Skeletal muscle tissue (tissue), 4 donors: ENCODE data around the gene SGCE. TPM values are rescaled to one million over a fixed set of nuclear protein-coding genes. Genes with fewer than 3 reads are reported as not detected.
A peak's percentile ranks its signal among the peaks of the same experiment; 100 is the strongest.
"Not testable (repeated sequence)": the region's sequence is repeated elsewhere in the genome, so short reads cannot be mapped to it uniquely, and the experiment has no call there.

Experiments
- H3K27ac ChIP-seq: one replicate; pipeline ENCODE4 v1.7.0; 2013; ENCODE audit warnings: mild to moderate bottlenecking, low read depth, low read length, inconsistent platforms
- H3K27me3 ChIP-seq, 3 donors: one replicate each; pipeline ENCODE4 v1.7.0; 2013; ENCODE audit warnings: low read length in 3 of 3; ENCODE audit not compliant: control insufficient read depth in 3 of 3, insufficient read depth in 3 of 3
- H3K36me3 ChIP-seq, 3 donors: one replicate each; pipeline ENCODE4 v1.7.0; 2013; ENCODE audit warnings: low read length in 3 of 3; ENCODE audit not compliant: control insufficient read depth in 3 of 3, insufficient read depth in 3 of 3
- H3K4me1 ChIP-seq, 3 donors: one replicate each; pipeline ENCODE4 v1.7.0; 2013; ENCODE audit warnings: low read length in 3 of 3, mild to moderate bottlenecking in 3 of 3; ENCODE audit not compliant: control insufficient read depth in 3 of 3, insufficient read depth in 3 of 3
- H3K4me3 ChIP-seq, 3 donors: one replicate each; pipeline ENCODE4 v1.7.0; 2013; ENCODE audit warnings: low read length in 3 of 3
- H3K9ac ChIP-seq, 3 donors: one replicate each; pipeline ENCODE4 v1.7.0; 2013; ENCODE audit warnings: low read length in 3 of 3, mild to moderate bottlenecking in 3 of 3, moderate library complexity in 2 of 3, low read depth in 1 of 3
- H3K9me3 ChIP-seq, 3 donors: one replicate each; pipeline ENCODE4 v1.7.0; 2013; ENCODE audit warnings: low read length in 3 of 3; ENCODE audit not compliant: control insufficient read depth in 3 of 3
- total RNA-seq: library from RNA; depleted of rRNA; stranded (reverse); fragments of >200 nt; gene quantifications from one replicate; pipeline ENCODE4 v1.2.3, GENCODE V29; 2014
- donor health status: Osteomylitis.

The SGCE gene, protein sequence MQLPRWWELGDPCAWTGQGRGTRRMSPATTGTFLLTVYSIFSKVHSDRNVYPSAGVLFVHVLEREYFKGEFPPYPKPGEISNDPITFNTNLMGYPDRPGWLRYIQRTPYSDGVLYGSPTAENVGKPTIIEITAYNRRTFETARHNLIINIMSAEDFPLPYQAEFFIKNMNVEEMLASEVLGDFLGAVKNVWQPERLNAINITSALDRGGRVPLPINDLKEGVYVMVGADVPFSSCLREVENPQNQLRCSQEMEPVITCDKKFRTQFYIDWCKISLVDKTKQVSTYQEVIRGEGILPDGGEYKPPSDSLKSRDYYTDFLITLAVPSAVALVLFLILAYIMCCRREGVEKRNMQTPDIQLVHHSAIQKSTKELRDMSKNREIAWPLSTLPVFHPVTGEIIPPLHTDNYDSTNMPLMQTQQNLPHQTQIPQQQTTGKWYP
- total RNA-seq, result 184 TPM

GRCh38 chr7:94655848-94656657 lies at the start of gene SGCE:
Gene SGCE, minus strand, starts transcription at chr7:94656133. Its CDS starts 35 bp downstream, at chr7:94656098.
- H3K36me3 ChIP-seq, result no peaks in the 10 kb centered on the region
- peak within 1 kb of the TSS; percentile 52 for H3K27ac ChIP-seq
- peak within 1 kb of the TSS; percentile 69 to 71 (median 70) for H3K4me3 ChIP-seq
- peaks cover 13 to 26% (median 18%) of the 10 kb centered on the region in 3 donors for H3K4me1 ChIP-seq
- peaks cover 10 to 28% (median 25%) of the 10 kb centered on the region in 3 donors for H3K27me3 ChIP-seq
- H3K9ac ChIP-seq, result peak within 1 kb of the TSS; percentile 23 to 55 (median 48)
- H3K9me3 ChIP-seq, result no peaks in the 10 kb centered on the region

DNA sequence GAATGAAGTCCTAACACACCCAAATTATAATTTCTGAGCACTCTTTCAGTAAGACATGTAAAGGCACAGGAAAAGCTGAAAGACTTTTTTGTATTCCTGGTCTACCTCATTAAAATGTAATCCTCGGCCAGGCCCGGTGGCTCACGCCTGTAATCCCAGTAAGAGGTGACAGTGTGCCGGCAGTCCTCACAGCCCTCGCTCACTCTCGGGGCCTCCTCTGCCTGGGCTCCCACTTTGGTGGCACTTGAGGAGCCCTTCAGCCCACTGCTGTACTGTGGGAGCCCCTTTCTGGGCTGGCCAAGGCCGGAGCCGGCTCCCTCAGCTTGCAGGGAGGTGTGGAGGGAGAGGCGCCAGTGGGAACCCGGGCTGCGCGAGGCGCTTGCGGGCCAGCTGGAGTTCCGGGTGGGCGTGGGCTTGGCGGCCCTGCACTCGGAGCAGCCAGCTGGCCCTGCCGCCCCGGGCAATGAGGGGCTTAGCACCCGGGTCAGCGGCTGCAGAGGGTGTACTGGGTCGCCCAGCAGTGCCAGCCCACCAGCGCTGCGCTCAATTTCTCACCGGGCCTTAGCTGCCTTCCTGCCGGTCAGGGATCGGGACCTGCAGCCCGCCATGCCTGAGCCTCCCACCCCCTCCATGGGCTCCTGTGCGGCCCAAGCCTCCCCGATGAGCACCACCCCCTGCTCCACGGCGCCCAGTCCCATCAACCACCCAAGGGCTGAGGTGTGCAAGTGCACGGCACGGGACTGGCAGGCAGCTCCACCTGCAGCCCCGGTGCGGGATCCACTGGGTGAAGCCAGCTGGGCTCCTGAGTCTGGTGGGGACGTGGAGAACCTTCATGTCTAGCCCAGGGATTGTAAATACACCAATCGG lies 49.5 kb upstream of the SGCE start:
- H3K36me3 ChIP-seq, H3K4me3 ChIP-seq, H3K27ac ChIP-seq, H3K9me3 ChIP-seq, H3K4me1 ChIP-seq, H3K9ac ChIP-seq, H3K27me3 ChIP-seq: not testable (repeated sequence)

- H3K9ac ChIP-seq, result no peak overlapping the region
These were observed 45.6 kb upstream of the SGCE start for GRCh38 chr7:94701555-94701973.

DNA sequence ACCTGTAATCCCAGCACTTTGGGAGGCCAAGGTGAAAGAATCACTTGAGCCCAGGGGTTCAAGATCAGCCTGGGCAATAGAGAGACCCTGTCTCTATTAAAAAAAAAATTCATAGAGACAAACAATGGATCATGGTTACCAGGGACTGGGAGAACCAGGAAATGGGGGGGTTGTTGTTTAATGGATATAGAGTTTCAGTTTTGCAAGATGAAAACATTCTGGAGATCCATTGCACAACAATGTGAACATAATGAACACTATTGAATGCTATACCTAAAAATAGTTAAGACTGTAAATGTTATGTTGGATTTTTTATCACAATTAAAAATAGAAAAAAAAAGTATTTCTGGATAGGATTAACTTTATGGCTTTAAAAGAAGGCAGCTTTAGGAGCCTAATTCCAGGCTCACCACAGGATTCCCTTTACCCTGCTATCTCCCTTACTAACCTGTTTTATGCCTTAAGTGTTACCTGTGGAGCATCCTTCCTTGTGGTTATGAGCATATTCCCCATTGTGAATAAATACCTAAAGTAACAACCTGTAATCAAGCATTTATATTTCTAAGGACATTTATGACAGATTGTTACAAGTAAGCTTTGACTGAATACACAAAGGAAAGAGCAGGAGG lies 45.1 kb upstream of the SGCE start:
- Histone ChIP-seq H3K9ac (no peak overlapping the region), H3K4me3 (no peak overlapping the region), H3K27ac (no peak overlapping the region), H3K36me3 (no peaks in the 10 kb centered on the region), H3K4me1 (peaks cover 0 to 3% (median 0%) of the 10 kb centered on the region in 3 donors), H3K27me3 (no peaks in the 10 kb centered on the region), H3K9me3 (no peaks in the 10 kb centered on the region)

More at GRCh38 chr7:94701555-94701973, 45.6 kb upstream of the SGCE start:
- Histone ChIP-seq H3K4me3 (no peak overlapping the region), H3K36me3 (no peaks in the 10 kb centered on the region), H3K9me3 (no peaks in the 10 kb centered on the region), H3K27me3 (no peaks in the 10 kb centered on the region), H3K4me1 (peaks cover 0 to 3% (median 0%) of the 10 kb centered on the region in 3 donors), H3K27ac (no peak overlapping the region)

DNA sequence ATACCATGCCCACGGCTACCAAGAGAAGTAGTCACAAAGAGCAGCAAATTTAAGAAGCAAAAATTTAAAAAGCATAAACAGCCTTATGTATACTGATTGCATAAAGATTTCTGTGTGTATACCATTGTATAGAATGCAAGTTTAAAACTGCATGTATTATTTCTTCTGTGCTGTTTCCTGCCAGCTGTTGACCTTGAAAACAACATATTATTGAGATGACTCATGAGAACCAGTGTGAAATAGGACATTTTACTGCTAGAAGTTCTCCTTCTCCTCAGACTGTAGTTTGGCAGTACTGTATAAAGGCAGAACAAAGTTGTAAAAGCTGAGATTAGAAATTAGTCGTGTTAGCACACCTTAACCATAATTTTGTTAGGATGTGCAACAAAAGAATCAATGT lies 42.3 kb upstream of the SGCE start:
- Histone ChIP-seq H3K4me1 (peaks cover 0 to 3% (median 0%) of the 10 kb centered on the region in 3 donors), H3K9ac (no peak overlapping the region), H3K27ac (no peak overlapping the region), H3K36me3 (no peaks in the 10 kb centered on the region), H3K4me3 (no peak overlapping the region), H3K9me3 (no peaks in the 10 kb centered on the region), H3K27me3 (no peaks in the 10 kb centered on the region)

DNA sequence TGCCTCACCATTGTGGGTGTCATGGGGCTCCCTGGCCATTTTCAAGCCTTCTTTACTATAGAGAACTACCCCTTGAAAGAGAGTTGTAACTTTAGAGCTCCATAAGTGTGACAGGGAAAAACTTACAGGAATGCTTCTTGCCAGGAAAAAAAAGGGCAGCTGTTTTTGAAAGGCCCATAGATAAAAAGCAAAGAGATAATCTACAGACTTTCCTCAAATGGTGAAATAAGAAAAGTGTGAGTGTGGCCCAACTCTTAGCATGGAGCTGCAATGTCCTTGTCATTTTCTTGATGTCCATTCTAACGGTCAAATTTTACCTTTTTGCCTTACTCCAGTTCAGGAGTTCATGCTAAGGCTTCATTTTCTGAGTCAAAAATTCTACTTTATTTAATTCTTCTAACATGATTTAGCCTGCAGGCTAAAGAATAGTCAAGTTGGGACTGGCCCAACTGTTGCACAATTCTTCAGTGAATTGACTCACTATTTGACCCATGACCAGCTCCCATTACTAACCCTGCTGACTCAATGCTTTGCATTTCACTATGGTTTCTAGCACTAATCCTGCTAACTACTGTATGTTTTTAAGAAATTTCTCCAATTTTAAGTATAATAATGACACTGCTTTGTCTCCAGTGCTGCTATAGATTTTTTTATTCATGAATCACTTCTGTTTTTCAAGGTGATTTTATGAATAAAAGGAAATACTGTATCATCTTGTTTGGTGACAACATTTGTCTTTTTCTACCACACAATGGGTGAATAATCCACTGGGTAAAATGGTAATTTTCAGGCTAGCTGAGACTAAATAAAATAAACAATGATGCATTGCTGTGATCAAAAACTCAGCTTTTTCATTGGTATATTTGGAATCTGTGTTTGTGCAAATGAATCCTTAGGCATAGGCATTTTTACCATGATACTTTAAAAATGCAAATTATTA lies 41.4 kb upstream of the SGCE start:
- Histone ChIP-seq H3K9me3 (no peaks in the 10 kb centered on the region), H3K36me3 (no peaks in the 10 kb centered on the region), H3K27me3 (no peaks in the 10 kb centered on the region), H3K4me3 (no peak overlapping the region), H3K9ac (no peak overlapping the region), H3K4me1 (peaks cover 0 to 3% (median 0%) of the 10 kb centered on the region in 3 donors), H3K27ac (no peak overlapping the region)

DNA sequence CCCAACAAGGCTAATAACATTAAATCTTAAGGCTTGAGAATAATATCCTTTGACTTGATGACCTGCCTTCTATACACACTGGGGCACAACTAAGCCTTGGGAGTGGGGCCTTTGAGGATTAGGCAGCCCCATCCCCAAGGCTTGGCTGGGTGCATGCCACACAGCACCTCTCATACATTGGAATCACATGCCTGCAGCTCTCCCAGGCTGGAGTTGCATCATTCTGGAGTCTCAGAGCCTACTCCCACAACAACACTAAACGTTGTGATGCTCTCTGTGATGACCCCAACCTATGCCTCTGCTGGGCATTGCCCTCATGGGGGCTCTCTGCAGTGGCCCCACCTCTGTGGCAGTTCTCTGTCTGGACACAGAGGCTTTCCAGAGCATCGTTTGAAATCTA lies 31.9 kb upstream of the SGCE start:
- no peak overlapping the region for H3K9ac ChIP-seq
- no peaks in the 10 kb centered on the region for H3K4me1 ChIP-seq

GRCh38 chr7:94687076-94687475 lies 31.1 kb upstream of the SGCE start:
- no peaks in the 10 kb centered on the region for H3K9me3 ChIP-seq
- H3K4me3 ChIP-seq, result no peak overlapping the region
- H3K36me3 ChIP-seq, result no peaks in the 10 kb centered on the region
- no peaks in the 10 kb centered on the region for H3K27me3 ChIP-seq
- no peaks in the 10 kb centered on the region for H3K4me1 ChIP-seq
- H3K27ac ChIP-seq, result no peak overlapping the region
- H3K9ac ChIP-seq, result no peak overlapping the region

More for the DNA sequence above, 31.9 kb upstream of the SGCE start:
- no peak overlapping the region for H3K27ac ChIP-seq
- no peaks in the 10 kb centered on the region for H3K36me3 ChIP-seq
- no peaks in the 10 kb centered on the region for H3K27me3 ChIP-seq
- no peak overlapping the region for H3K4me3 ChIP-seq
- H3K9me3 ChIP-seq, result no peaks in the 10 kb centered on the region
